Testis (tissue), 3 donors: ENCODE measurements around the gene MPRIP. TPM values are rescaled to one million over a fixed set of nuclear protein-coding genes. Genes with fewer than 3 reads are reported as not detected.

Source experiments
- DNase-seq: peaks from one replicate; pipeline ENCODE4 v3.0.0-alpha.2; 2019
- H3K27ac ChIP-seq, 2 donors: fragments of 200-600 bp; sonication (generic); one replicate each; pipeline ENCODE4 v1.5.1; 2019
- H3K27me3 ChIP-seq: fragments of 200-600 bp; sonication (generic); one replicate; pipeline ENCODE4 v1.5.1; 2019
- H3K36me3 ChIP-seq: fragments of 200-600 bp; sonication (generic); one replicate; pipeline ENCODE4 v1.5.1; 2017; ENCODE audit warnings: low read depth; ENCODE audit errors: missing control alignments
- H3K4me1 ChIP-seq: fragments of 200-600 bp; sonication (generic); one replicate; pipeline ENCODE4 v1.5.1; 2019
- H3K4me3 ChIP-seq, 2 donors: fragments of 200-600 bp; sonication (generic); one replicate each; pipeline ENCODE4 v1.5.1; 2017 to 2019
- H3K9me3 ChIP-seq: fragments of 200-600 bp; sonication (generic); one replicate; pipeline ENCODE4 v1.5.1; 2017
- POLR2A ChIP-seq: fragments of 450-650 bp; IDR thresholded peaks from one replicate; pipeline ENCODE4 v1.6.1; 2017; ENCODE audit warnings: antibody characterized with exemption, mild to moderate bottlenecking, moderate library complexity
- WGBS, 2 donors: methylation state at CpG; one replicate each; pipeline ENCODE4 v1.1.5; 2018; 5-methylcytosine and 5-hydroxymethylcytosine counted together
- intact Hi-C: fragments of 100-400 bp; cut with DNase I; formaldehyde crosslinking; loops from one replicate; pipeline ENCODE4 v1.15.1; 2023; ENCODE audit warnings: low total_unique reads
- polyA plus RNA-seq: library from polyadenylated mRNA; stranded (reverse); fragments of 350-450 nt; fragmentation: Illumina TruSeq; extraction: RNeasy Lipid Tissue Mini Kit (QIAGEN cat#74804); gene quantifications from one replicate; pipeline ENCODE4 v1.2.3, GENCODE V29; 2014; ENCODE audit warnings: low read depth, low replicate concordance; ENCODE audit not compliant: insufficient read depth
- total RNA-seq, 2 donors: library from RNA; depleted of rRNA; stranded (reverse); fragments of >200 nt; gene quantifications; one replicate each; pipeline ENCODE4 v1.2.3, GENCODE V29; 2016
- TF ChIP-seq, protein P1 (sequence below), 3 experiments: fragments of 450-650 bp in 2 of 3; fragments of 200-600 bp in 1 of 3; sonication (generic) in 1 of 3; IDR thresholded peaks; one replicate each; pipeline ENCODE4 v1.5.1; 2016 to 2019; ENCODE audit warnings: antibody characterized with exemption in 3 of 3, mild to moderate bottlenecking in 2 of 3, moderate library complexity in 1 of 3

The MPRIP gene
- total and polyA plus RNA-seq, 3 donors from 2014 or later = 191 to 337 (median 304) TPM

GRCh38 chr17:17041018-17041521 is 1.2 kb upstream of the MPRIP start:
- intact Hi-C loops = no loop called here
- Histone ChIP-seq H3K36me3 (no peaks in the 10 kb centered on the region), H3K9me3 (no peaks in the 10 kb centered on the region), H3K4me3 (peak overlapping the region in 1 of 2 donors; percentile 60), H3K4me1 (peaks cover 29% of the 10 kb centered on the region), H3K27me3 (no peaks in the 10 kb centered on the region), H3K27ac (peak overlapping the region in 1 of 2 donors; percentile 36)
- no peak for TF ChIP-seq POLR2A
- TF ChIP-seq, protein P1, sequence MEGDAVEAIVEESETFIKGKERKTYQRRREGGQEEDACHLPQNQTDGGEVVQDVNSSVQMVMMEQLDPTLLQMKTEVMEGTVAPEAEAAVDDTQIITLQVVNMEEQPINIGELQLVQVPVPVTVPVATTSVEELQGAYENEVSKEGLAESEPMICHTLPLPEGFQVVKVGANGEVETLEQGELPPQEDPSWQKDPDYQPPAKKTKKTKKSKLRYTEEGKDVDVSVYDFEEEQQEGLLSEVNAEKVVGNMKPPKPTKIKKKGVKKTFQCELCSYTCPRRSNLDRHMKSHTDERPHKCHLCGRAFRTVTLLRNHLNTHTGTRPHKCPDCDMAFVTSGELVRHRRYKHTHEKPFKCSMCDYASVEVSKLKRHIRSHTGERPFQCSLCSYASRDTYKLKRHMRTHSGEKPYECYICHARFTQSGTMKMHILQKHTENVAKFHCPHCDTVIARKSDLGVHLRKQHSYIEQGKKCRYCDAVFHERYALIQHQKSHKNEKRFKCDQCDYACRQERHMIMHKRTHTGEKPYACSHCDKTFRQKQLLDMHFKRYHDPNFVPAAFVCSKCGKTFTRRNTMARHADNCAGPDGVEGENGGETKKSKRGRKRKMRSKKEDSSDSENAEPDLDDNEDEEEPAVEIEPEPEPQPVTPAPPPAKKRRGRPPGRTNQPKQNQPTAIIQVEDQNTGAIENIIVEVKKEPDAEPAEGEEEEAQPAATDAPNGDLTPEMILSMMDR (IDR thresholded peaks at IDR 0.05) = no peak
- 37 to 41% methylated on average over 5 of the region's 5 CpGs for WGBS, 2 donors
- DNase-seq = peak; percentile 43

DNA sequence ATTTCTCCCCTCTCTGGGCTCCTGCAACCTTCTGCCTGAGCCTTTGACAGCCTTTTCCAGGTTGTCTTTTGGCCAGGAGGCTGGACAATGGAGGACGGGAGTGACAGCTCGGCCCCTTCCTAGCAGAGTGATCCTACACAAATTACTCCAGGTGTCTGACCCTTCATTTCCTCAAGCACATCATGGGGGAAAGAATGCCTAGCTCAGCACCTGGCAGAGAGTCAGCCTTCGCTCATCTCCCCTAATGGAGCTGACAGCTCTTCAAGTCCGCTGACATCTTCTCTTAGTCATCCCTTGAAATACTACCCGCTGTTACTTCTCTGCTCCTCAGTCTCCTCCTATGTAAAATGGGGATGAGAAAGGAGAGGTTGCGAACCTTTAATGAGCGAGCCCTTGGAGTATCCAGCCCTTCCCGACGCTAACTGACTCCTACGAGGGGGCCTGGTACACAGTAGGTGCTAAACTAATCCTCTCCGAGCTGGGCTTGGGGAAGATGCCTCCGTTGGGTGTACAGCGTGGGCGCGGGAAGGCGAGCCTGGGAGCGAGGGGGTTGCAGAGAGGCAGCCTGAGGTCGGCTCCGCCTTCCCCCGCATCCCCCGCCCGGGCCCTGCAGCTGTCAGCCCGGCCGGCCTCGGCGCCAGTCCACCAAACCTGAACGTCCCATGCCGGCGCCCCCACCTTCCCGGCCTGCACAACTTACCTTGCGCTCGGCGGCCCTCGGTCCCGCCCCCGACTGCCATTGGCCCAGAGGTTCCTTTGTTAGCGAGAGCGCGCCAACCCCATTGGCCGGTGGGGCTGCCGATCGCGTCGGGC is 480 bp upstream of the MPRIP start:
- peak overlapping the region; percentile 23 to 60 for H3K4me3 ChIP-seq
- peak overlapping the region; percentile 36 to 39 for H3K27ac ChIP-seq
- no peaks in the 10 kb centered on the region for H3K36me3 ChIP-seq
- intact Hi-C loops = no loop called here
- H3K4me1 ChIP-seq = peaks cover 29% of the 10 kb centered on the region
- no peak for TF ChIP-seq POLR2A
- DNase-seq = peak; percentile 100
- no peaks in the 10 kb centered on the region for H3K27me3 ChIP-seq
- WGBS, 2 donors = 7 to 8% methylated on average over 31 to 40 of the region's 44 CpGs
- H3K9me3 ChIP-seq = no peaks in the 10 kb centered on the region

- WGBS, 2 donors = 1% methylated on average over 27 to 37 of the region's 37 CpGs
- Histone ChIP-seq H3K27me3 (no peaks in the 10 kb centered on the region), H3K4me3 (peak overlapping the region; percentile 79 to 83), H3K27ac (peak overlapping the region; percentile 80 to 85), H3K9me3 (no peaks in the 10 kb centered on the region), H3K4me1 (peaks cover 29% of the 10 kb centered on the region), H3K36me3 (no peaks in the 10 kb centered on the region)
- DNase-seq = no peak
- intact Hi-C loops = no loop called here
- TF ChIP-seq, protein P1 (IDR thresholded peaks at IDR 0.05) = no peak
- no peak for TF ChIP-seq POLR2A
Observed at GRCh38 chr17:17042851-17043460, 699 bp downstream of the MPRIP start.

- H3K4me1 ChIP-seq = peaks cover 29% of the 10 kb centered on the region
- H3K9me3 ChIP-seq = no peaks in the 10 kb centered on the region
- intact Hi-C loops = no loop called here
- WGBS, 2 donors = 7 to 9% methylated on average over 15 to 19 of the region's 19 CpGs
- peak overlapping the region; percentile 79 to 83 for H3K4me3 ChIP-seq
- no peak for DNase-seq
- peak overlapping the region; percentile 80 to 85 for H3K27ac ChIP-seq
- no peaks in the 10 kb centered on the region for H3K36me3 ChIP-seq
- no peaks in the 10 kb centered on the region for H3K27me3 ChIP-seq
- TF ChIP-seq, protein P1 (IDR thresholded peaks at IDR 0.05) = no peak
- TF ChIP-seq POLR2A = no peak
Observed at GRCh38 chr17:17043461-17044271, 1.4 kb downstream of the MPRIP start.
